Measurements from ENCODE around the gene R3HCC1L. TPM values are rescaled to one million over a fixed set of nuclear protein-coding genes. Genes with fewer than 3 reads are reported as not detected.

R3HCC1L gene
- total and polyA plus RNA-seq, 9 of the 15 experiments (the other 6 are each of a cell fraction or from before 2014, with no cell fraction given), result 9.1 to 17.8 (median 12.6) TPM

DNA sequence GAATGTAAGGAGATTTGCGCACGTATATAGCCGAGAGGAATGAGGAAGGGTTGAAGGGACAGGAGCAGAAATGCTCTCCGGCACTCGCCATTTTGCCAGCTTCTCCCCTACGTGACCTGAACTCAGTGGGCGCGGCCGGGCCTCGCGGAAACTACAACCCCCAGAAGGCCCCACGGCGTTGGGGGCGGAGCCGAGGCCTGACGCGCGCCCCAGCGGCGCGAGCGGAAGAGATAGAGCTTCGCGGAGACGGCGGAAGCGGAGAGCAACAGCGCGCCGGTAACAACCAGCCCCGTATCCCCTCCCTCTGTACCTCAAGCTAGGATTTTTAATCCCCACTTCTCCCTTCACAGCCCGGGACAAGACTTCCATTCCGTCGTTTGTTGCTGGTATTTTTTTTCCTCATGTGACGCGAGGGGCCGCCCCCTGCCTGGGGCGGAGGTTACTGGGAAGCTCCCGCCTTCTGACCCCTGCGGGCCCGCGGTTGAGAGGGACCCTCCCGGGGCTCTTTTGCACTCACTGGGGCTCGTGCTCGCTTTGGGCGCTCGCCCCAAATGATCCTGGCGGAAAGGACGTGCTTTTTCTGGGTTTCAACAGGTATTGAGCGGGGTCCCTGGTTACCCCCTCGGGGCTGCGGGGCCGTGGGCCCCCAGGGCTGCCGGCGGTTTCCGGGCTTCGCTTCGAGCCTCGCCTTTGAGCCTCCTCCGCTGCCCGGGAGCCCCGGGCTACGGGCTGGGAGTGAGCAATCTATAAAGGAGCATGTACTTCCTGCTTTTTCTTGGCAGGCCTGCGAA is at the start of gene R3HCC1L (continued):
- TF ChIP-seq, protein P1, sequence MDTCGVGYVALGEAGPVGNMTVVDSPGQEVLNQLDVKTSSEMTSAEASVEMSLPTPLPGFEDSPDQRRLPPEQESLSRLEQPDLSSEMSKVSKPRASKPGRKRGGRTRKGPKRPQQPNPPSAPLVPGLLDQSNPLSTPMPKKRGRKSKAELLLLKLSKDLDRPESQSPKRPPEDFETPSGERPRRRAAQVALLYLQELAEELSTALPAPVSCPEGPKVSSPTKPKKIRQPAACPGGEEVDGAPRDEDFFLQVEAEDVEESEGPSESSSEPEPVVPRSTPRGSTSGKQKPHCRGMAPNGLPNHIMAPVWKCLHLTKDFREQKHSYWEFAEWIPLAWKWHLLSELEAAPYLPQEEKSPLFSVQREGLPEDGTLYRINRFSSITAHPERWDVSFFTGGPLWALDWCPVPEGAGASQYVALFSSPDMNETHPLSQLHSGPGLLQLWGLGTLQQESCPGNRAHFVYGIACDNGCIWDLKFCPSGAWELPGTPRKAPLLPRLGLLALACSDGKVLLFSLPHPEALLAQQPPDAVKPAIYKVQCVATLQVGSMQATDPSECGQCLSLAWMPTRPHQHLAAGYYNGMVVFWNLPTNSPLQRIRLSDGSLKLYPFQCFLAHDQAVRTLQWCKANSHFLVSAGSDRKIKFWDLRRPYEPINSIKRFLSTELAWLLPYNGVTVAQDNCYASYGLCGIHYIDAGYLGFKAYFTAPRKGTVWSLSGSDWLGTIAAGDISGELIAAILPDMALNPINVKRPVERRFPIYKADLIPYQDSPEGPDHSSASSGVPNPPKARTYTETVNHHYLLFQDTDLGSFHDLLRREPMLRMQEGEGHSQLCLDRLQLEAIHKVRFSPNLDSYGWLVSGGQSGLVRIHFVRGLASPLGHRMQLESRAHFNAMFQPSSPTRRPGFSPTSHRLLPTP (IDR thresholded peaks at IDR 0.05; ENCODE audit: borderline replicate concordance, extremely low read depth, insufficient read length), result no peak
- no peak for TF ChIP-seq PYGO2 (tag; IDR thresholded peaks at IDR 0.05)
- no peak for TF ChIP-seq ZNF79 (CRISPR knock-in tag; IDR thresholded peaks at IDR 0.05; ENCODE audit: low read depth)
- TF ChIP-seq, protein P2, sequence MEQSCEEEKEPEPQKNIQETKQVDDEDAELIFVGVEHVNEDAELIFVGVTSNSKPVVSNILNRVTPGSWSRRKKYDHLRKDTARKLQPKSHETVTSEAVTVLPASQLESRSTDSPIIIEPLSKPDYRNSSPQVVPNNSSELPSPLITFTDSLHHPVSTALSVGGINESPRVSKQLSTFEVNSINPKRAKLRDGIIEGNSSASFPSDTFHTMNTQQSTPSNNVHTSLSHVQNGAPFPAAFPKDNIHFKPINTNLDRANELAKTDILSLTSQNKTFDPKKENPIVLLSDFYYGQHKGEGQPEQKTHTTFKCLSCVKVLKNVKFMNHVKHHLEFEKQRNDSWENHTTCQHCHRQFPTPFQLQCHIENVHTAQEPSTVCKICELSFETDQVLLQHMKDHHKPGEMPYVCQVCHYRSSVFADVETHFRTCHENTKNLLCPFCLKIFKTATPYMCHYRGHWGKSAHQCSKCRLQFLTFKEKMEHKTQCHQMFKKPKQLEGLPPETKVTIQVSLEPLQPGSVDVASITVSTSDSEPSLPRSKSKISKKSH (CRISPR knock-in tag; IDR thresholded peaks at IDR 0.05), result no peak
- TF ChIP-seq, protein P3, sequence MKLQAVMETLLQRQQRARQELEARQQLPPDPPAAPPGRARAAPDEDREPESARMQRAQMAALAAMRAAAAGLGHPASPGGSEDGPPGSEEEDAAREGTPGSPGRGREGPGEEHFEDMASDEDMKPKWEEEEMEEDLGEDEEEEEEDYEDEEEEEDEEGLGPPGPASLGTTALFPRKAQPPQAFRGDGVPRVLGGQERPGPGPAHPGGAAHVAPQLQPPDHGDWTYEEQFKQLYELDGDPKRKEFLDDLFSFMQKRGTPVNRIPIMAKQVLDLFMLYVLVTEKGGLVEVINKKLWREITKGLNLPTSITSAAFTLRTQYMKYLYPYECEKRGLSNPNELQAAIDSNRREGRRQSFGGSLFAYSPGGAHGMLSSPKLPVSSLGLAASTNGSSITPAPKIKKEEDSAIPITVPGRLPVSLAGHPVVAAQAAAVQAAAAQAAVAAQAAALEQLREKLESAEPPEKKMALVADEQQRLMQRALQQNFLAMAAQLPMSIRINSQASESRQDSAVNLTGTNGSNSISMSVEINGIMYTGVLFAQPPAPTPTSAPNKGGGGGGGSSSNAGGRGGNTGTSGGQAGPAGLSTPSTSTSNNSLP (IDR thresholded peaks at IDR 0.05; ENCODE audit: borderline replicate concordance, low read depth, low read length), result no peak
- TF ChIP-seq NCOA4 (IDR thresholded peaks at IDR 0.05; ENCODE audit: partially characterized antibody), result no peak
- TF ChIP-seq, protein P4, sequence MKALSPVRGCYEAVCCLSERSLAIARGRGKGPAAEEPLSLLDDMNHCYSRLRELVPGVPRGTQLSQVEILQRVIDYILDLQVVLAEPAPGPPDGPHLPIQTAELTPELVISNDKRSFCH (CRISPR knock-in tag; IDR thresholded peaks at IDR 0.05), result no peak
- TF ChIP-seq, protein P4 (tag; IDR thresholded peaks at IDR 0.05), result no peak
- TF ChIP-seq ZFP30 (CRISPR knock-in tag; IDR thresholded peaks at IDR 0.05; ENCODE audit: borderline replicate concordance), result no peak
- TF ChIP-seq ZNF347 (CRISPR knock-in tag; IDR thresholded peaks at IDR 0.05; ENCODE audit: low read depth), result no peak
- TF ChIP-seq POLR2AphosphoS2 (IDR thresholded peaks at IDR 0.05; ENCODE audit: low read length), result no peak
- TF ChIP-seq RFX7 (CRISPR knock-in tag; IDR thresholded peaks at IDR 0.05), result no peak
- no peak for TF ChIP-seq MAFF (IDR thresholded peaks at IDR 0.05; ENCODE audit: low read length)
- no peak for TF ChIP-seq GTF2A2 (tag; IDR thresholded peaks at IDR 0.05)
